K562 (cell line): ENCODE data around the gene AIFM3. TPM values are rescaled to one million over a fixed set of nuclear protein-coding genes. Genes with fewer than 3 reads are reported as not detected.

ENCODE experiments used
- CBFA2T2 ChIP-seq: fragments of 450-650 bp; conservative IDR thresholded peaks from 2 replicates; pipeline ENCODE4 v1.6.1; 2017; ENCODE audit warnings: mild to moderate bottlenecking
- CBX3 ChIP-seq, 2 experiments: IDR thresholded peaks; 1 replicate in 1 of 2; 2 replicates in 1 of 2; pipeline ENCODE4 v1.6.1; 2012; ENCODE audit warnings: inconsistent platforms in 2 of 2, low read length in 2 of 2, borderline replicate concordance in 1 of 2, control low read depth in 1 of 2
- EHMT2 ChIP-seq: fragments of 450-650 bp; IDR thresholded peaks from 2 replicates; pipeline ENCODE4 v1.6.1; 2018; ENCODE audit warnings: antibody characterized with exemption
- HMG20A ChIP-seq: fragments of 450-650 bp; formaldehyde crosslinking; conservative IDR thresholded peaks from 2 replicates; pipeline ENCODE4 v1.4.0; 2020; ENCODE audit warnings: mild to moderate bottlenecking, mixed read lengths
- NBN ChIP-seq: fragments of 450-650 bp; IDR thresholded peaks from 2 replicates; pipeline ENCODE4 v1.6.1; 2016; ENCODE audit warnings: low read depth, mild to moderate bottlenecking
- NFIX ChIP-seq: fragments of 250-450 bp; sonication (Bioruptor Pico); IDR thresholded peaks from 2 replicates; pipeline ENCODE4 v1.4.0; 2020; ENCODE audit warnings: low read depth, mild to moderate bottlenecking, moderate library complexity
- POLR2B ChIP-seq: fragments of 450-650 bp; IDR thresholded peaks from 2 replicates; pipeline ENCODE4 v1.6.1; 2018; ENCODE audit warnings: low read depth; ENCODE audit not compliant: partially characterized antibody
- SAP30 ChIP-seq: fragments of 200-600 bp; sonication (generic); IDR thresholded peaks from 2 replicates; pipeline ENCODE4 v1.6.1; 2012; ENCODE audit warnings: borderline replicate concordance, low read depth, mild to moderate bottlenecking, moderate library complexity, low read length, control low read depth, inconsistent platforms; ENCODE audit not compliant: insufficient read depth, poor library complexity, severe bottlenecking
- ZNF583 ChIP-seq: fragments of 250-450 bp; sonication (Bioruptor Pico); IDR thresholded peaks from 2 replicates; pipeline ENCODE4 v1.4.0; 2020
- ZNF76 ChIP-seq: fragments of 250-450 bp; sonication (Bioruptor Pico); IDR thresholded peaks from 2 replicates; pipeline ENCODE4 v1.4.0; 2020; ENCODE audit warnings: mild to moderate bottlenecking, moderate library complexity, borderline replicate concordance
- ZNF778 ChIP-seq: fragments of 450-650 bp; formaldehyde crosslinking; IDR thresholded peaks from 2 replicates; pipeline ENCODE4 v1.4.0; 2020; ENCODE audit warnings: mild to moderate bottlenecking, moderate library complexity
- polyA plus RNA-seq, 8 experiments: library from polyadenylated mRNA; depleted of rRNA in 4 of 8; stranded (reverse) in 5 of 8; unstranded in 3 of 8; fragments of >200 nt; fragmentation: Nextera tagmentation in 2 of 8; fragmentation: Illumina TruSeq in 1 of 8; extraction: Ambion mirVana in 2 of 8; extraction: Trizol in 1 of 8; gene quantifications; 2 replicates each; pipeline versions ENCODE4 v1.2.1 to v1.2.3, GENCODE V29; 2011 to 2014; ENCODE audit warnings: inconsistent platforms in 1 of 8, missing spikeins in 1 of 8
- total RNA-seq, 7 experiments: library from RNA; depleted of rRNA in 6 of 7; stranded (reverse); fragments of >200 nt in 6 of 7; fragmentation: Illumina TruSeq in 2 of 7; extraction: Trizol in 2 of 7; gene quantifications; 2 replicates each; pipeline versions ENCODE4 v1.2.1 to v1.2.3, GENCODE V29; 2011 to 2021; ENCODE audit warnings: low replicate concordance in 1 of 7
- TF ChIP-seq, protein P1 (sequence below): fragments of 250-450 bp; sonication (Bioruptor Pico); IDR thresholded peaks from 2 replicates; pipeline ENCODE4 v1.5.0; 2020; ENCODE audit warnings: mild to moderate bottlenecking, borderline replicate concordance
- TF ChIP-seq, protein P2 (sequence below): fragments of 450-650 bp; IDR thresholded peaks from 2 replicates; pipeline ENCODE4 v1.6.1; 2016; ENCODE audit warnings: low read depth
- TF ChIP-seq, protein P3 (sequence below): fragments of 250-450 bp; sonication (Bioruptor Pico); IDR thresholded peaks from 2 replicates; pipeline ENCODE4 v1.9.0; 2021; ENCODE audit warnings: mild to moderate bottlenecking, inconsistent platforms

The AIFM3 gene
- total and polyA plus RNA-seq, 9 of the 15 experiments (the other 6 are each of a cell fraction or from before 2014, with no cell fraction given): 0.03 to 0.20 (median 0.07) TPM; not detected in 1

- TF ChIP-seq POLR2B: no peak
- TF ChIP-seq CBX3 (IDR thresholded peaks at IDR 0.05; ENCODE audit: borderline replicate concordance in 1 of 2, low read length in 2 of 2): no peak
- TF ChIP-seq, protein P1, sequence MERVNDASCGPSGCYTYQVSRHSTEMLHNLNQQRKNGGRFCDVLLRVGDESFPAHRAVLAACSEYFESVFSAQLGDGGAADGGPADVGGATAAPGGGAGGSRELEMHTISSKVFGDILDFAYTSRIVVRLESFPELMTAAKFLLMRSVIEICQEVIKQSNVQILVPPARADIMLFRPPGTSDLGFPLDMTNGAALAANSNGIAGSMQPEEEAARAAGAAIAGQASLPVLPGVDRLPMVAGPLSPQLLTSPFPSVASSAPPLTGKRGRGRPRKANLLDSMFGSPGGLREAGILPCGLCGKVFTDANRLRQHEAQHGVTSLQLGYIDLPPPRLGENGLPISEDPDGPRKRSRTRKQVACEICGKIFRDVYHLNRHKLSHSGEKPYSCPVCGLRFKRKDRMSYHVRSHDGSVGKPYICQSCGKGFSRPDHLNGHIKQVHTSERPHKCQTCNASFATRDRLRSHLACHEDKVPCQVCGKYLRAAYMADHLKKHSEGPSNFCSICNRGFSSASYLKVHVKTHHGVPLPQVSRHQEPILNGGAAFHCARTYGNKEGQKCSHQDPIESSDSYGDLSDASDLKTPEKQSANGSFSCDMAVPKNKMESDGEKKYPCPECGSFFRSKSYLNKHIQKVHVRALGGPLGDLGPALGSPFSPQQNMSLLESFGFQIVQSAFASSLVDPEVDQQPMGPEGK (CRISPR knock-in tag): no peak
- TF ChIP-seq CBFA2T2: no peak
- no peak for TF ChIP-seq SAP30
- no peak for TF ChIP-seq NBN
- TF ChIP-seq ZNF583 (CRISPR knock-in tag): 0 out of 2 replicates have a peak, but pooled peaks have one; percentile 10
- TF ChIP-seq, protein P2, sequence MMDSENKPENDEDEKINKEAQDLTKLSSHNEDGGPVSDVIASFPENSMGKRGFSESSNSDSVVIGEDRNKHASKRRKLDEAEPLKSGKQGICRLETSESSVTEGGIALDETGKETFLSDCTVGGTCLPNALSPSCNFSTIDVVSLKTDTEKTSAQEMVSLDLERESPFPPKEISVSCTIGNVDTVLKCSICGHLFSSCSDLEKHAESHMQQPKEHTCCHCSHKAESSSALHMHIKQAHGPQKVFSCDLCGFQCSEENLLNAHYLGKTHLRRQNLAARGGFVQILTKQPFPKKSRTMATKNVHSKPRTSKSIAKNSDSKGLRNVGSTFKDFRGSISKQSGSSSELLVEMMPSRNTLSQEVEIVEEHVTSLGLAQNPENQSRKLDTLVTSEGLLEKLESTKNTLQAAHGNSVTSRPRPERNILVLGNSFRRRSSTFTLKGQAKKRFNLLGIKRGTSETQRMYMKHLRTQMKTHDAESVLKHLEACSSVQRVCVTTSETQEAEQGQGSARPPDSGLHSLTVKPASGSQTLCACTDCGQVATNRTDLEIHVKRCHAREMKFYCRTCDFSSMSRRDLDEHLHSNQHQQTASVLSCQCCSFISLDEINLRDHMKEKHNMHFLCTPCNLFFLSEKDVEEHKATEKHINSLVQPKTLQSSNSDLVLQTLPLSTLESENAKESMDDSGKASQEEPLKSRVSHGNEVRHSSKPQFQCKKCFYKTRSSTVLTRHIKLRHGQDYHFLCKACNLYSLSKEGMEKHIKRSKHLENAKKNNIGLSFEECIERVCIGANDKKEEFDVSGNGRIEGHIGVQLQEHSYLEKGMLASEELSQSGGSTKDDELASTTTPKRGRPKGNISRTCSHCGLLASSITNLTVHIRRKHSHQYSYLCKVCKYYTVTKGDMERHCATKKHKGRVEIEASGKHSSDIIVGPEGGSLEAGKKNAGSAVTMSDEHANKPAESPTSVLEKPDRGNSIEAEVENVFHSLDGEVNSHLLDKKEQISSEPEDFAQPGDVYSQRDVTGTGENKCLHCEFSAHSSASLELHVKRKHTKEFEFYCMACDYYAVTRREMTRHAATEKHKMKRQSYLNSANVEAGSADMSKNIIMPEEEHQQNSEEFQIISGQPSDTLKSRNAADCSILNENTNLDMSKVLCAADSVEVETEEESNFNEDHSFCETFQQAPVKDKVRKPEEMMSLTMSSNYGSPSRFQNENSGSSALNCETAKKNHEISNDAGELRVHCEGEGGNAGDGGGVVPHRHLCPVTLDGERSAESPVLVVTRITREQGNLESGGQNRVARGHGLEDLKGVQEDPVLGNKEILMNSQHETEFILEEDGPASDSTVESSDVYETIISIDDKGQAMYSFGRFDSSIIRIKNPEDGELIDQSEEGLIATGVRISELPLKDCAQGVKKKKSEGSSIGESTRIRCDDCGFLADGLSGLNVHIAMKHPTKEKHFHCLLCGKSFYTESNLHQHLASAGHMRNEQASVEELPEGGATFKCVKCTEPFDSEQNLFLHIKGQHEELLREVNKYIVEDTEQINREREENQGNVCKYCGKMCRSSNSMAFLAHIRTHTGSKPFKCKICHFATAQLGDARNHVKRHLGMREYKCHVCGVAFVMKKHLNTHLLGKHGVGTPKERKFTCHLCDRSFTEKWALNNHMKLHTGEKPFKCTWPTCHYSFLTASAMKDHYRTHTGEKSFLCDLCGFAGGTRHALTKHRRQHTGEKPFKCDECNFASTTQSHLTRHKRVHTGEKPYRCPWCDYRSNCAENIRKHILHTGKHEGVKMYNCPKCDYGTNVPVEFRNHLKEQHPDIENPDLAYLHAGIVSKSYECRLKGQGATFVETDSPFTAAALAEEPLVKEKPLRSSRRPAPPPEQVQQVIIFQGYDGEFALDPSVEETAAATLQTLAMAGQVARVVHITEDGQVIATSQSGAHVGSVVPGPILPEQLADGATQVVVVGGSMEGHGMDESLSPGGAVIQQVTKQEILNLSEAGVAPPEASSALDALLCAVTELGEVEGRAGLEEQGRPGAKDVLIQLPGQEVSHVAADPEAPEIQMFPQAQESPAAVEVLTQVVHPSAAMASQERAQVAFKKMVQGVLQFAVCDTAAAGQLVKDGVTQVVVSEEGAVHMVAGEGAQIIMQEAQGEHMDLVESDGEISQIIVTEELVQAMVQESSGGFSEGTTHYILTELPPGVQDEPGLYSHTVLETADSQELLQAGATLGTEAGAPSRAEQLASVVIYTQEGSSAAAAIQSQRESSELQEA: no peak
- TF ChIP-seq EHMT2: no peak
- 0 out of 2 replicates have a peak, but pooled peaks have one; percentile 8 for TF ChIP-seq NFIX
- TF ChIP-seq, protein P3, sequence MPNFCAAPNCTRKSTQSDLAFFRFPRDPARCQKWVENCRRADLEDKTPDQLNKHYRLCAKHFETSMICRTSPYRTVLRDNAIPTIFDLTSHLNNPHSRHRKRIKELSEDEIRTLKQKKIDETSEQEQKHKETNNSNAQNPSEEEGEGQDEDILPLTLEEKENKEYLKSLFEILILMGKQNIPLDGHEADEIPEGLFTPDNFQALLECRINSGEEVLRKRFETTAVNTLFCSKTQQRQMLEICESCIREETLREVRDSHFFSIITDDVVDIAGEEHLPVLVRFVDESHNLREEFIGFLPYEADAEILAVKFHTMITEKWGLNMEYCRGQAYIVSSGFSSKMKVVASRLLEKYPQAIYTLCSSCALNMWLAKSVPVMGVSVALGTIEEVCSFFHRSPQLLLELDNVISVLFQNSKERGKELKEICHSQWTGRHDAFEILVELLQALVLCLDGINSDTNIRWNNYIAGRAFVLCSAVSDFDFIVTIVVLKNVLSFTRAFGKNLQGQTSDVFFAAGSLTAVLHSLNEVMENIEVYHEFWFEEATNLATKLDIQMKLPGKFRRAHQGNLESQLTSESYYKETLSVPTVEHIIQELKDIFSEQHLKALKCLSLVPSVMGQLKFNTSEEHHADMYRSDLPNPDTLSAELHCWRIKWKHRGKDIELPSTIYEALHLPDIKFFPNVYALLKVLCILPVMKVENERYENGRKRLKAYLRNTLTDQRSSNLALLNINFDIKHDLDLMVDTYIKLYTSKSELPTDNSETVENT (CRISPR knock-in tag): peak; percentile 90
- no peak for TF ChIP-seq HMG20A (CRISPR knock-in tag)
- no peak for TF ChIP-seq ZNF778
- TF ChIP-seq ZNF76: peak; percentile 65; the same call in 1 of the 2 replicates
These were observed 29.8 kb downstream of the AIFM3 start (continued) for GRCh38 chr22:20996598-20997535.
